H1 (cell line): Measurements from ENCODE around the gene BCL2L1. TPM values are rescaled to one million over a fixed set of nuclear protein-coding genes. Genes with fewer than 3 reads are reported as not detected.

ENCODE experiments used
- ASH2L ChIP-seq: fragments of 200-600, 300-600 bp; sonication (generic); IDR thresholded peaks from one replicate; pipeline ENCODE4 v1.7.1; 2017; ENCODE audit warnings: low read length
- BCL11A ChIP-seq, 2 experiments: IDR thresholded peaks; one replicate each; pipeline ENCODE4 v1.6.1; 2011; ENCODE audit warnings: low read depth in 2 of 2, low read length in 2 of 2, mild to moderate bottlenecking in 2 of 2
- CBX5 ChIP-seq: fragments of 300-800, 300-1000 bp; sonication (generic); IDR thresholded peaks from 2 replicates; pipeline ENCODE4 v1.7.1; 2016; ENCODE audit warnings: antibody characterized with exemption, low read length, low read depth
- CEBPB ChIP-seq: IDR thresholded peaks from 2 replicates; pipeline ENCODE4 v1.6.1; 2012; ENCODE audit warnings: low read depth, low read length
- CREB1 ChIP-seq: IDR thresholded peaks from 2 replicates; pipeline ENCODE4 v1.6.1; 2012; ENCODE audit warnings: inconsistent platforms
- EP300 ChIP-seq, 2 experiments: IDR thresholded peaks; 1 replicate in 1 of 2; 2 replicates in 1 of 2; pipeline ENCODE4 v1.6.1; 2011 to 2012; ENCODE audit warnings: low read depth in 2 of 2, low read length in 2 of 2, mild to moderate bottlenecking in 2 of 2, borderline replicate concordance in 1 of 2, inconsistent platforms in 1 of 2, moderate library complexity in 1 of 2
- EZH2 ChIP-seq: fragments of 200-600 bp; sonication (generic); IDR thresholded peaks from 2 replicates; pipeline ENCODE4 v1.7.1; 2012; ENCODE audit warnings: low read depth, mild to moderate bottlenecking, moderate library complexity, low read length, inconsistent platforms; ENCODE audit not compliant: severe bottlenecking
- GABPA ChIP-seq: IDR thresholded peaks from 2 replicates; pipeline ENCODE4 v1.6.1; 2011; ENCODE audit warnings: mild to moderate bottlenecking, low read length, moderate library complexity, borderline replicate concordance; ENCODE audit not compliant: insufficient read depth
- HDAC6 ChIP-seq: IDR thresholded peaks from one replicate; pipeline ENCODE4 v1.7.1; 2012; ENCODE audit warnings: low read depth, mild to moderate bottlenecking, inconsistent platforms, low read length, moderate library complexity
- KDM5A ChIP-seq: fragments of 200-600 bp; IDR thresholded peaks from 2 replicates; pipeline ENCODE4 v1.7.1; 2012; ENCODE audit warnings: mild to moderate bottlenecking, low read length, inconsistent platforms, mixed read lengths
- MAFK ChIP-seq: IDR thresholded peaks from 2 replicates; pipeline ENCODE4 v1.6.1; 2012; ENCODE audit warnings: low read depth, mild to moderate bottlenecking, improper control_type of control experiment, low read length
- NANOG ChIP-seq: IDR thresholded peaks from 2 replicates; pipeline ENCODE4 v1.6.1; 2011; ENCODE audit warnings: low read length, low read depth, mild to moderate bottlenecking, inconsistent platforms; ENCODE audit not compliant: insufficient read depth, poor library complexity, severe bottlenecking
- POLR2AphosphoS5 ChIP-seq: IDR thresholded peaks from 2 replicates; pipeline ENCODE4 v1.6.1; 2011; ENCODE audit warnings: low read depth, low read length
- RBBP5 ChIP-seq: IDR thresholded peaks from 2 replicates; pipeline ENCODE4 v1.7.1; 2012; ENCODE audit warnings: low read depth, mild to moderate bottlenecking, inconsistent platforms, low read length, moderate library complexity, borderline replicate concordance
- SAP30 ChIP-seq: fragments of 300-600 bp; sonication (generic); IDR thresholded peaks from 2 replicates; pipeline ENCODE4 v1.7.1; 2012; ENCODE audit warnings: low read length, moderate library complexity, mild to moderate bottlenecking, inconsistent platforms; ENCODE audit not compliant: insufficient read depth, insufficient replicate concordance
- SIRT6 ChIP-seq: IDR thresholded peaks from one replicate; pipeline ENCODE4 v1.7.1; 2012; ENCODE audit warnings: low read length, inconsistent platforms
- SIX5 ChIP-seq: IDR thresholded peaks from 2 replicates; pipeline ENCODE4 v1.6.1; 2011; ENCODE audit warnings: mild to moderate bottlenecking, low read depth, low read length
- SP4 ChIP-seq: IDR thresholded peaks from 2 replicates; pipeline ENCODE4 v1.6.1; 2012; ENCODE audit warnings: low read length, inconsistent platforms
- SUZ12 ChIP-seq: fragments of 200-600 bp; sonication (generic); IDR thresholded peaks from 2 replicates; pipeline ENCODE4 v1.6.1; 2012; ENCODE audit warnings: mild to moderate bottlenecking, inconsistent platforms, low read length, moderate library complexity, mixed read lengths
- TAF1 ChIP-seq: IDR thresholded peaks from 2 replicates; pipeline ENCODE4 v1.6.1; 2011; ENCODE audit warnings: mild to moderate bottlenecking, low read depth, low read length
- TAF7 ChIP-seq: optimal IDR thresholded peaks from 2 replicates; pipeline ENCODE3; 2011; ENCODE audit warnings: low read depth, mild to moderate bottlenecking, inconsistent platforms, low read length, moderate library complexity, borderline replicate concordance
- USF2 ChIP-seq: IDR thresholded peaks from 2 replicates; pipeline ENCODE4 v1.6.1; 2011; ENCODE audit warnings: low read length, improper control_type of control experiment
- YY1 ChIP-seq: IDR thresholded peaks from 2 replicates; pipeline ENCODE4 v1.6.1; 2011; ENCODE audit warnings: low read depth, mild to moderate bottlenecking, low read length
- ZNF274 ChIP-seq: IDR thresholded peaks from 2 replicates; pipeline ENCODE4 v1.7.0; 2012; ENCODE audit warnings: low read length, borderline replicate concordance; ENCODE audit errors: extremely low read depth
- polyA plus RNA-seq, 7 experiments: library from polyadenylated mRNA; depleted of rRNA in 3 of 7; stranded (reverse) in 5 of 7; unstranded in 2 of 7; fragments of >200 nt in 5 of 7; fragments of 200-250 nt in 2 of 7; gene quantifications; 1 replicate in 5 of 7; 2 replicates in 1 of 7; 4 replicates in 1 of 7; pipeline versions ENCODE4 v1.2.1 to v1.2.3, GENCODE V29; 2011 to 2013; ENCODE audit warnings: missing spikeins in 2 of 7, mixed read lengths in 2 of 7
- total RNA-seq: library from RNA; stranded (reverse); fragmentation: NEBNext Ultra II Directional; extraction: Animal tissue kit (Norgen Biotek cat#: 25700); gene quantifications from 2 replicates; pipeline ENCODE4 v1.2.1, GENCODE V29; 2021

Gene BCL2L1
- total and polyA plus RNA-seq, 2 of the 8 experiments (the other 6 are each of a cell fraction or from before 2014, with no cell fraction given) = 64.9 to 66.1 TPM

GRCh38 chr20:31719644-31720485 is 2.8 kb downstream of the BCL2L1 start (continued):
- TF ChIP-seq SAP30 (peak; percentile 49), SIRT6 (no peak), EZH2 (no peak), POLR2AphosphoS5 (peak; percentile 59; the same call in 1 of the 2 replicates), RBBP5 (no peak), NANOG (no peak), YY1 (peak; percentile 80), BCL11A (IDR thresholded peaks at IDR 0.05; ENCODE audit: low read depth in 2 of 2, low read length in 2 of 2) (no peak), HDAC6 (no peak), GABPA (no peak), MAFK (no peak), CREB1 (no peak), EP300 (IDR thresholded peaks at IDR 0.05; ENCODE audit: borderline replicate concordance in 1 of 2, low read depth in 2 of 2, low read length in 2 of 2) (peak in 1 of 2 experiments; percentile 56; a peak in 1 of 3 replicates), SUZ12 (no peak), CBX5 (no peak), ZNF274 (no peak), CEBPB (no peak), SP4 (no peak), USF2 (no peak), KDM5A (no peak), ASH2L (no peak), TAF1 (0 out of 2 replicates have a peak, but pooled peaks have one; percentile 35), SIX5 (no peak), TAF7 (no peak)
